H9 (cell line): Measurements from ENCODE around the gene TLR5. TPM values are rescaled to one million over a fixed set of nuclear protein-coding genes. Genes with fewer than 3 reads are reported as not detected.

Source experiments
- DNase-seq: peaks from one replicate; pipeline ENCODE4 v3.0.0-alpha.2; 2017
- H2AFZ ChIP-seq: one replicate; pipeline ENCODE4 v1.6.1; 2013; ENCODE audit warnings: mild to moderate bottlenecking, low read length, control low read depth, moderate library complexity
- H2AK5ac ChIP-seq: 2 replicates; pipeline ENCODE4 v1.6.1; 2013; ENCODE audit warnings: low read length, control low read depth, mixed read lengths; ENCODE audit not compliant: insufficient read length
- H2BK120ac ChIP-seq: one replicate; pipeline ENCODE4 v1.6.1; 2013; ENCODE audit warnings: low read depth, mild to moderate bottlenecking, low read length, control low read depth, inconsistent platforms; ENCODE audit not compliant: poor library complexity, severe bottlenecking
- H2BK12ac ChIP-seq: 2 replicates; pipeline ENCODE4 v1.6.1; 2013; ENCODE audit warnings: low read length, control low read depth, mixed read lengths, low read depth; ENCODE audit not compliant: insufficient read length
- H2BK15ac ChIP-seq: 2 replicates; pipeline ENCODE4 v1.6.1; 2013; ENCODE audit warnings: low read depth, low read length, control low read depth
- H2BK20ac ChIP-seq: one replicate; pipeline ENCODE4 v1.6.1; 2013; ENCODE audit warnings: low read depth, mild to moderate bottlenecking, low read length, control low read depth, inconsistent platforms; ENCODE audit not compliant: poor library complexity, severe bottlenecking
- H2BK5ac ChIP-seq: 2 replicates; pipeline ENCODE4 v1.6.1; 2013; ENCODE audit warnings: low read length, control low read depth, mixed read lengths; ENCODE audit not compliant: insufficient read length
- H3K14ac ChIP-seq: 2 replicates; pipeline ENCODE4 v1.6.1; 2013; ENCODE audit warnings: low read length, control low read depth; ENCODE audit not compliant: insufficient read depth
- H3K18ac ChIP-seq: 2 replicates; pipeline ENCODE4 v1.6.1; 2013; ENCODE audit warnings: low read depth, mild to moderate bottlenecking, mixed read lengths, low read length, control low read depth; ENCODE audit not compliant: insufficient read length
- H3K23ac ChIP-seq: 2 replicates; pipeline ENCODE4 v1.6.1; 2013; ENCODE audit warnings: low read length, control low read depth, mixed read lengths, low read depth; ENCODE audit not compliant: insufficient read length
- H3K23me2 ChIP-seq: 2 replicates; pipeline ENCODE4 v1.6.1; 2013; ENCODE audit warnings: low read depth, mild to moderate bottlenecking, mixed read lengths, low read length, control low read depth; ENCODE audit not compliant: insufficient read length, poor library complexity, severe bottlenecking
- H3K27ac ChIP-seq: 2 replicates; pipeline ENCODE4 v1.5.1; 2013; ENCODE audit warnings: low read length, control low read depth, mixed read lengths, low read depth; ENCODE audit not compliant: insufficient read length
- H3K27me3 ChIP-seq: 2 replicates; pipeline ENCODE4 v1.6.1; 2013; ENCODE audit warnings: low read length, control low read depth, inconsistent platforms; ENCODE audit not compliant: insufficient read depth
- H3K4ac ChIP-seq: 2 replicates; pipeline ENCODE4 v1.6.1; 2013; ENCODE audit warnings: low read depth, mild to moderate bottlenecking, control low read depth, inconsistent platforms, low read length, moderate library complexity
- H3K4me1 ChIP-seq: 2 replicates; pipeline ENCODE4 v1.6.1; 2013; ENCODE audit warnings: low read length, control low read depth, inconsistent platforms; ENCODE audit not compliant: insufficient read depth
- H3K4me2 ChIP-seq: 2 replicates; pipeline ENCODE4 v1.6.1; 2013; ENCODE audit warnings: low read length, control low read depth, mixed read lengths; ENCODE audit not compliant: insufficient read length, insufficient read depth
- H3K56ac ChIP-seq: 2 replicates; pipeline ENCODE4 v1.6.1; 2013; ENCODE audit warnings: low read depth, mild to moderate bottlenecking, mixed read lengths, low read length, control low read depth; ENCODE audit not compliant: insufficient read length
- H3K79me1 ChIP-seq: 2 replicates; pipeline ENCODE4 v1.6.1; 2013; ENCODE audit warnings: low read depth, mild to moderate bottlenecking, moderate library complexity, low read length, control low read depth, inconsistent platforms; ENCODE audit not compliant: insufficient read depth, poor library complexity, severe bottlenecking
- H3K79me2 ChIP-seq: 2 replicates; pipeline ENCODE4 v1.6.1; 2013; ENCODE audit warnings: low read length, control low read depth, inconsistent platforms; ENCODE audit not compliant: insufficient read depth
- H3K9ac ChIP-seq: 2 replicates; pipeline ENCODE4 v1.6.1; 2013; ENCODE audit warnings: low read length, control low read depth, mixed read lengths; ENCODE audit not compliant: insufficient read length; ENCODE audit errors: extremely low read depth
- H3K9me3 ChIP-seq: one replicate; pipeline ENCODE4 v1.6.1; 2013; ENCODE audit warnings: low read depth, low read length, inconsistent platforms; ENCODE audit not compliant: control insufficient read depth
- H3T11ph ChIP-seq: one replicate; pipeline ENCODE4 v1.6.1; 2013; ENCODE audit warnings: mild to moderate bottlenecking, low read length, control low read depth, inconsistent platforms
- H4K20me1 ChIP-seq: one replicate; pipeline ENCODE4 v1.6.1; 2013; ENCODE audit not compliant: control insufficient read depth, insufficient read length, insufficient read depth
- H4K5ac ChIP-seq: 2 replicates; pipeline ENCODE4 v1.6.1; 2013; ENCODE audit warnings: low read depth, mild to moderate bottlenecking, mixed read lengths, low read length, control low read depth; ENCODE audit not compliant: insufficient read length
- H4K8ac ChIP-seq: replicated peaks from 2 replicates; pipeline ENCODE4 v1.6.1; 2013; ENCODE audit warnings: low read length, control low read depth, mixed read lengths, low read depth; ENCODE audit not compliant: insufficient read length
- H4K91ac ChIP-seq: 2 replicates; pipeline ENCODE4 v1.6.1; 2013; ENCODE audit warnings: low read depth, mild to moderate bottlenecking, moderate library complexity, mixed read lengths, low read length, control low read depth; ENCODE audit not compliant: insufficient read length
- H3K27ac Mint-ChIP-seq, 3 experiments: 2 replicates in 2 of 3; 3 replicates in 1 of 3; pipeline ENCODE4 v1.8.0; 2020 to 2021; ENCODE audit warnings: mixed read lengths in 3 of 3, mild to moderate bottlenecking in 1 of 3, moderate library complexity in 1 of 3
- H3K27me3 Mint-ChIP-seq: 2 replicates; pipeline ENCODE4 v1.8.0; 2021; ENCODE audit warnings: low read depth, mild to moderate bottlenecking, moderate library complexity, mixed read lengths
- H3K36me3 Mint-ChIP-seq, 3 experiments: 2 replicates in 2 of 3; 3 replicates in 1 of 3; pipeline ENCODE4 v1.8.0; 2020 to 2021; ENCODE audit warnings: low read depth in 3 of 3, mixed read lengths in 3 of 3; ENCODE audit not compliant: insufficient read depth in 1 of 3
- H3K4me1 Mint-ChIP-seq, 2 experiments: 2 replicates each; pipeline ENCODE4 v1.8.0; 2020; ENCODE audit warnings: mixed read lengths in 2 of 2
- H3K4me3 Mint-ChIP-seq, 2 experiments: 2 replicates in 1 of 2; 3 replicates in 1 of 2; pipeline ENCODE4 v1.8.0; 2020 to 2021; ENCODE audit warnings: mild to moderate bottlenecking in 2 of 2, mixed read lengths in 2 of 2, moderate library complexity in 1 of 2
- H3K9me3 Mint-ChIP-seq, 2 experiments: 2 replicates in 1 of 2; 3 replicates in 1 of 2; pipeline ENCODE4 v1.8.0; 2020; ENCODE audit warnings: mild to moderate bottlenecking in 2 of 2, mixed read lengths in 2 of 2, moderate library complexity in 1 of 2
- WGBS: extraction: QIAGEN DNeasy Blood & Tissue Kit; methylation state at CpG from one replicate; pipeline ENCODE4 v1.1.7; 2013; ENCODE audit warnings: missing lambda C conversion rate, low lambda C conversion rate, mixed read lengths; ENCODE audit not compliant: insufficient read length; ENCODE audit errors: extremely low coverage; 5-methylcytosine and 5-hydroxymethylcytosine counted together
- total RNA-seq: library from RNA; stranded (reverse); gene quantifications from 2 replicates; pipeline ENCODE4 v1.2.1, GENCODE V29; 2021
- TF ChIP-seq, protein P1 (sequence below): fragments of 200-600 bp; sonication (generic); conservative IDR thresholded peaks from 3 replicates; pipeline ENCODE4 v1.8.0; 2021; ENCODE audit warnings: antibody characterized with exemption, mild to moderate bottlenecking

Gene TLR5
- total RNA-seq, 1 experiment from 2014 or later = not detected

DNA sequence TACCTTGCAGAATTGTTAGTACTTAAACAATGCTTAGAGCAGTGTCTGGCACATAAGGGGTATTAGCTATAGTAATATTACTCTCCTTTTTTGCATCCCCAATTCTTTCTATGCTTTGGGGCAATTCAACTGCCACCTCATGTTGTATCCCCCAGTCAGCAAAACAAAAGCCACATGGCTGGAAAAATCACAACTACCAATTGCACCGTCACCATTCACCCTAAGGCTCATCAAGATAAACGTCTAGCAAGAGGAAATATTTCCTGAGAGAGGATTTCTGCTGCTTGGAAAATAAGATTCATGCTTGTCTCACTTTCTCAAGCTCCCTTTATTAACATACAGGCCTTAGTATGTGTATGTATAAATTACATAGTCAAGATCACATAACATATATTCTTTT is 12.1 kb upstream of the TLR5 start:
- Histone ChIP-seq H2AFZ (no peak overlapping the region), H2BK12ac (no peak overlapping the region), H3K56ac (no peak overlapping the region), H3T11ph (no peak overlapping the region), H3K27me3 (no peaks in the 10 kb centered on the region), H3K79me2 (no peaks in the 10 kb centered on the region), H3K14ac (no peak overlapping the region), H3K4me2 (no peak overlapping the region), H3K9me3 (no peaks in the 10 kb centered on the region), H3K18ac (no peak overlapping the region), H4K91ac (no peak overlapping the region), H3K23me2 (no peaks in the 10 kb centered on the region), H4K20me1 (no peaks in the 10 kb centered on the region), H4K8ac (no peak overlapping the region), H2AK5ac (no peak overlapping the region), H3K4me1 (no peaks in the 10 kb centered on the region), H3K9ac (no peak overlapping the region), H3K79me1 (no peaks in the 10 kb centered on the region), H2BK120ac (no peak overlapping the region), H3K27ac (no peak overlapping the region), H3K4ac (no peak overlapping the region), H3K23ac (no peak overlapping the region), H2BK15ac (no peak overlapping the region), H2BK5ac (no peak overlapping the region), H4K5ac (no peak overlapping the region), H2BK20ac (no peak overlapping the region)
- Mint-ChIP-seq H3K27ac (no peak overlapping the region), H3K4me1 (peaks cover 0 to 6% of the 10 kb centered on the region in 2 experiments; a peak in 2 of 4 replicates), H3K36me3 (no peaks in the 10 kb centered on the region), H3K9me3 (no peaks in the 10 kb centered on the region), H3K4me3 (no peak overlapping the region), H3K27me3 (peaks cover 6% of the 10 kb centered on the region)
- DNase-seq = no peak
- no CpG with 5 or more reads among the region's 2 CpGs for WGBS
- TF ChIP-seq, protein P1, sequence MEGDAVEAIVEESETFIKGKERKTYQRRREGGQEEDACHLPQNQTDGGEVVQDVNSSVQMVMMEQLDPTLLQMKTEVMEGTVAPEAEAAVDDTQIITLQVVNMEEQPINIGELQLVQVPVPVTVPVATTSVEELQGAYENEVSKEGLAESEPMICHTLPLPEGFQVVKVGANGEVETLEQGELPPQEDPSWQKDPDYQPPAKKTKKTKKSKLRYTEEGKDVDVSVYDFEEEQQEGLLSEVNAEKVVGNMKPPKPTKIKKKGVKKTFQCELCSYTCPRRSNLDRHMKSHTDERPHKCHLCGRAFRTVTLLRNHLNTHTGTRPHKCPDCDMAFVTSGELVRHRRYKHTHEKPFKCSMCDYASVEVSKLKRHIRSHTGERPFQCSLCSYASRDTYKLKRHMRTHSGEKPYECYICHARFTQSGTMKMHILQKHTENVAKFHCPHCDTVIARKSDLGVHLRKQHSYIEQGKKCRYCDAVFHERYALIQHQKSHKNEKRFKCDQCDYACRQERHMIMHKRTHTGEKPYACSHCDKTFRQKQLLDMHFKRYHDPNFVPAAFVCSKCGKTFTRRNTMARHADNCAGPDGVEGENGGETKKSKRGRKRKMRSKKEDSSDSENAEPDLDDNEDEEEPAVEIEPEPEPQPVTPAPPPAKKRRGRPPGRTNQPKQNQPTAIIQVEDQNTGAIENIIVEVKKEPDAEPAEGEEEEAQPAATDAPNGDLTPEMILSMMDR = no peak
